Measurements from ENCODE around the gene FHAD1. TPM values are rescaled to one million over a fixed set of nuclear protein-coding genes. Genes with fewer than 3 reads are reported as not detected.
A peak's percentile ranks its signal among the peaks of the same experiment; 100 is the strongest.
"Not testable (repeated sequence)": the region's sequence is repeated elsewhere in the genome, so short reads cannot be mapped to it uniquely, and the experiment has no call there.

Gene FHAD1
- total RNA-seq, 1 donor from 2014 or later, result 1.7 TPM

GRCh38 chr1:15305468-15305770 lies 58.4 kb downstream of the FHAD1 start:
- no peak for DNase-seq (ENCODE audit: low spot score)

GRCh38 chr1:15306352-15306751 lies 59.3 kb downstream of the FHAD1 start:
- not testable (repeated sequence) for DNase-seq (ENCODE audit: low spot score)

- peak; percentile 43 for DNase-seq (ENCODE audit: low spot score)
These were observed 61.1 kb downstream of the FHAD1 start for GRCh38 chr1:15308135-15308534.

- no peak for DNase-seq (ENCODE audit: low spot score)
These were observed 61.6 kb downstream of the FHAD1 start for GRCh38 chr1:15308621-15309027.

GRCh38 chr1:15309687-15310086 lies 62.7 kb downstream of the FHAD1 start:
- DNase-seq (ENCODE audit: low spot score), result no peak

GRCh38 chr1:15310544-15310943 lies 63.5 kb downstream of the FHAD1 start:
- DNase-seq (ENCODE audit: low spot score), result no peak

GRCh38 chr1:15311122-15311822 lies 64.2 kb downstream of the FHAD1 start:
- no peak for DNase-seq (ENCODE audit: low spot score)

GRCh38 chr1:15311880-15312279 lies 64.9 kb downstream of the FHAD1 start:
- DNase-seq (ENCODE audit: low spot score), result no peak

- DNase-seq (ENCODE audit: low spot score), result no peak
These were observed 65.8 kb downstream of the FHAD1 start for GRCh38 chr1:15312626-15313411.

GRCh38 chr1:15314328-15315281 lies 67.6 kb downstream of the FHAD1 start:
- no peak for DNase-seq (ENCODE audit: low spot score)

GRCh38 chr1:15315815-15316214 lies 68.8 kb downstream of the FHAD1 start:
- no peak for DNase-seq (ENCODE audit: low spot score)

- no peak for DNase-seq (ENCODE audit: low spot score)
These were observed 69.5 kb downstream of the FHAD1 start for GRCh38 chr1:15316510-15316909.

- DNase-seq (ENCODE audit: low spot score), result no peak
These were observed 73.2 kb downstream of the FHAD1 start for GRCh38 chr1:15320267-15320666.

GRCh38 chr1:15321601-15322000 lies 74.6 kb downstream of the FHAD1 start:
- no peak for DNase-seq (ENCODE audit: low spot score)

- DNase-seq (ENCODE audit: low spot score), result peak; percentile 37
These were observed 75.8 kb downstream of the FHAD1 start for GRCh38 chr1:15322648-15323350.

- peak; percentile 86 for DNase-seq (ENCODE audit: low spot score)
These were observed 76.4 kb downstream of the FHAD1 start for GRCh38 chr1:15323351-15323988.

GRCh38 chr1:15323989-15324868 lies 77.2 kb downstream of the FHAD1 start:
- no peak for DNase-seq (ENCODE audit: low spot score)

GRCh38 chr1:15324869-15325335 lies 77.9 kb downstream of the FHAD1 start:
- DNase-seq (ENCODE audit: low spot score), result no peak

GRCh38 chr1:15325375-15326085 lies 78.5 kb downstream of the FHAD1 start:
- DNase-seq (ENCODE audit: low spot score), result no peak
